ENCODE measurements around the gene SBF2. TPM values are rescaled to one million over a fixed set of nuclear protein-coding genes. Genes with fewer than 3 reads are reported as not detected.

SBF2 gene
- total RNA-seq, 1 experiment from 2014 or later: 32.1 TPM

Other genes starting within 250 kb of the SBF2 start
- gene ADM, start 10.9 kb upstream of the SBF2 start, total RNA-seq (2014; rRNA removed): 160 and 164 TPM in 2 replicates
- 19.2 and 23.8 TPM in 2 replicates for gene AMPD3, start 161.0 kb upstream of the SBF2 start, total RNA-seq (2014; rRNA removed)
- gene RNF141, start 247.0 kb upstream of the SBF2 start, total RNA-seq (2014; rRNA removed): 25.6 and 28.8 TPM in 2 replicates

Data from LHCN-M2 (cell line).